GM18867 (cell line): ENCODE measurements around the gene ZG16B.

ENCODE experiments used
- ATAC-seq: cut with Tn5 transposase; IDR thresholded peaks from one replicate; pipeline ENCODE4 v1.9.1; 2021; ENCODE audit warnings: mild to moderate bottlenecking, moderate library complexity; ENCODE audit not compliant: unreplicated experiment

Gene ZG16B

DNA sequence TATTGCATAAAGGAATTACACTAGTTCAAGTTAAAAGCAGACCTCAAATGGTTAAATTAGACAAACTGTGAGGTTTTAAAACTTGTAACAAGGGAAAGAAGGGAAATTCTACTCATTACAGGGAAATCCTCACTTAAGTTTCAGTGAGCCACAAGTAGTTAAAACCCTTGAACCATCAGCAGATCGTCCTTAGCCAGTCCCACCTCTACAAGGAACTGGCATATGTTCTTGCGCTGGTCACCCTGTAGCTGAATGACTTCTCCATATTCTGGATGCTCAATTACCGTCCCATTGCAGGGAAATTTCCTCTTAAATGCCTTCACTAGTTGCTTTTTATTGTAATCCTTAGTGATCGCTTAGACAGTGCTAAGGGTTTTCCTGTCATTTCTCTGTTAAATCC, 7.6 kb upstream of the ZG16B start:
- no peak for ATAC-seq

DNA sequence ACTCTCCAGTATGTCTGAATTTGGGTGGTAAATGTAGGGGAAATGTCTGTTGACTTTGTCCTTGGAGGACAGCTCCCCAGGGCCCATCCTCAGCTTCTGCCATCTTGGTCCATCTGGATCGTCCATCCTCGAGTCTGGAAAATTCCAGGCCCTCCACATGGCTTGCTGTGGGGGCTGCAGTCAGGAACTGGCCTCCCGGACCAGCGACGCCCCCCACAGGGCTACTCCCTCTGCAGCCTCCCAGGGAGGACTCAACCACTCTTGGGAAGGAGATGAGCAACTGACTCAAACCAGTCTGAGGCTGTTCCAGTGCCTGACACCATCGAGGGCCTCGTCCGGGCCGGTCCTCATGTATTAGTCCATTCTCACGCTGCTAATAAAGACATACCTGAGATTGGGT, 5.5 kb upstream of the ZG16B start:
- no peak for ATAC-seq

DNA sequence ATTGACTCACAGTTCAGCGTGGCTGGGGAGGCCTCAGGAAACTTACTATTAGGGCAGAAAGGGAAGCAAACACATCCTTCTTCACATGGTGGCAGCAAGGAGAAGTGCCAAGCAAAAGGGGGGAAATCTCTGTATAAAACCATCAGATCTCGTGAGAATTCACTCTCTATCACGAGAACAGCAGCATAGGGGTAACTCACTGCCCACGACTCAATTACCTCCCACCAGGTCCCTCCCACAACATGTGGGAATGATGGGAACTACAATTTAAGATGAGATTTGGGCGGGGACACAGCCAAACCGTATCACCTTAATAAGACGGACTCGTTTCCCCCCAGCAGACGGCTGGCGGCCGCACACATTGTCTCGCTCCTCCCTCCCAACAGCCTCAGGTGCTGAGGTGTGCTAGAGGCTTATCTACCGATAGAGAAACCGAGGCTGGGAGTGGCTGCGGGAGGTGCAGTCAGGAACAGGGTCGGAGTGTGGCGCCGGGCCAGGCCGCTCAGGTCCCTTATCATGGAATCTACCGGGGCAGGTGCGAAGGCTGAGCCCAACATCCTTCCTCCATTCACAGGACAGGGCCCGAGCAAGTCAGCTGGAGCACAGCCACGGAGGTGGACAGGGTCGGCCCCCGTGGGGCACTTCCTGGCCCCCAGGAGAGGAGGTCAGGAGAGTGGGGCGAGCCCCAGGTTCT, 4.9 kb upstream of the ZG16B start:
- no peak for ATAC-seq

DNA sequence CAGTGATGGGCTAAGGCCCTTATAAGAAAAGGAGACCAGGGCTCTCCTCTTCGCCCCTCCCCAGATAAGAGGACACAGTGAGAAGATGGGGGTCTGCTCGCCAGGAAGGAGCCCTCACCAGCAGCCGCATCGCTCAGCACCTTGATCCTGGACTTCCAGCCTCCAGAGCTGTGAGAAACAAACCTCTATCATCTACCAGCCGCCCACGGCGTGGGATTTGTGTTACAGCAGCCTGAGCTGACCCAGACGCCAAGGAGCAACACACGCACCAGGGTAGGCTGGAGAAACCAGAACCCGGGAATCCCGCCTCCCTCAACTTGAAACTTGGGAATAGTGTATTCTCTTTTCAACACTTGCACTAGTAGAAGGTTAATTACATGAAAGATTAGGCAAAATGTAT, 4.2 kb upstream of the ZG16B start:
- ATAC-seq = no peak

DNA sequence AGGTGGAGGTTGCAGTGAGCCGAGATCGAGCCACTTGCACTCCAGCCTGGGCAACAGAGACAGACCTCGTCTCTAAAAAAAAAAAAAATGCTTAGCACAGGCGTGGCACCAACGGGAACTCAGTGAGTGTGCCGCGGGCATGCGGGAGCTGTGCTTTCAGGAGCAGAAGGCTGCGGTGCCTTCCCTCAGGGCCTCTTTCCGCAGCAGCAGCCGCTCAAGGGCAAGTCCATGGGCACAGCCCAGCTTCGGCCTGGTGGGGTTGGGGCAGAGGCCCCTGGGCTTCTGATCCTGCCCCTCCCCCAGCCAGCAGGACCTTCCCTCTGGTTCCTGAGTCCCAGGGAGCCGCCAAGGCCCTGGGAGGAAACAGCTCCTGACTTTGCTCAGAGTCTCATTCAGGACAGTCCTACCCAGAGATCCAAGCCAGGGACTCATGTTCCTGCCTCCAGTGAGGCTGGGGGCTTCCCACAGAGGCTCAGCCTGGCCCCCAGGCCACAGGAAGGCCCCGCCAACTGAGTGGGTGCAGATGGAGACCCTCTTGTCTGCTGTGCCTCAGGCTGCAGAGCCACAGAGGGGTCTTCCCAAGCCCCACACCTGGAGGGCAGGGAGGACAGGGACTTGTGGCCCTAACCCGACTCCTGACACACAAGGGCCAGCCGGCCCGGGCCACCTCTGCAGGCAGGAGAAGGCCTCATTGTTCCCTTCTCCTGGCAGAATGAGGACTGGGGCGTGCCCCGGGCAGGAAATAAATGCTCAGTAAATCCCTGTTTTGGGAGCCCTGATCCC, 3.3 kb upstream of the ZG16B start:
- no peak for ATAC-seq

DNA sequence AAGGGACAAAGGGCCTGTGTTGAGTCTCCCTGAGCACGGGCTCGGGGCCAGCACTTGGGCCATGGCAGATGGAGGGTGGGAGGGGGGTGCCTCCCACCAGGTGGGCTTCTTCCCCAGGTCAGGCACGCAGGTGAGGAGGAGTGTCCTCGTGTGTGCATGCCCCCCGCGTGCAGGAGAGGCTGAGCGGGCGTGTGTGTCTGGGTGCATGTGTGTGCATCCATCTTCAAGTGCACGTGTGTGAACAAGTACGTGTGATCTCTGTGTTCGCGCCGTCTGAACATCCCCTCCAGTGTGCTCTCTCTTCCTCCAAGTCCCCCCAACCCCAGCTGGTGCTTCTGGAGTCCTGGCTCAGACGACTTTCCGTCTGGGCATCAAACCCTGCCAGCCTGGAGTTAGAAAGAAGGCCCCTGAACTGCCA, 2.7 kb upstream of the ZG16B start:
- no peak for ATAC-seq

DNA sequence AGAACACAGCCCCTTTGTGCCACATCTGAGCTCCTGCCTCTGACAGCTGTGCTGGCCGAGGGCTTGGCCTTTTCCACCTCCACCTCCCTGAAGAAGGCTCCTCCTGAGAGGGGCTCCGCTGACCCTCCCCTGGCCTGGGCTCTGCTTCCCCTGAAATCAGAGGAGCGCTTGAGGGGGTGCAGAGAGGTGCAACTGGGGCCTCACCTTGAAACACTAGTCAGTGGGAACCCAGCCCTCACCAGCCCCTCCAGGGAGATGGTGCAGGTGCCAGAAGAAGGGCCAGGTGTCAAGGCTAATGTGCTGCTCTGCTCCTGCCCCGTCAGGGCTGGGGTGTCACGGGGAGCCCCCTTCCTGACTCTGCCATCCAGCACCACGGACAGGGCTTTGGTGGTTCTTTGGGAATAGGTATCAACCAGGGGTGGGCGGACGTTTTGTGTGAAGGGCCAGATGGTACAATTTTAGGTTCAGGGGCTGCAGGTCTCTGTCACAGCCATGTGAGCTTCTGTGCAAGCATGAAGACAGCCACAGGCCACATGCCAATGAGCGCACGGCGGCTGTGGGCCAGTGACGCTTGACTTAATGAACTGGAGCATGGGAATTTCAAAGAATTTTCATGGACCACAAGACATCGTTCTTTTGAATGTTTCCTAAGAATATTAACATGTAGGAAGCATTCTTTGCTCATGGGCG, 2.1 kb upstream of the ZG16B start:
- ATAC-seq = no peak

DNA sequence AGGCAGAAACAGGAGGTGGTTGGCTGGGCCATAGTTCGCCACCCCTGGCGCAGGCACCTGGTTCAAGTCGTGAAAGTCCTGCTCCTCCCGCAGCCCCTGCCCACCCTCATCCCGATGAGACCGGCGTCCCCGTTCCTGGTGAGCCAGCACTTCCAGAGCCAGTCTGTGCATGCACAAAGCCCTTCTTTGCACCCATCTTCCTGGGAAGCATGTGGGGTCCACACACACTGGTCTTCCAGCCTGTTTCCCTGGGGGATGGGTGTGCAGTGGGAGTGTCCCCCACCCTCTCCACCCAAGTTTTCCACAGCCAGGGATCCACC, 1.6 kb upstream of the ZG16B start:
- ATAC-seq = no peak

DNA sequence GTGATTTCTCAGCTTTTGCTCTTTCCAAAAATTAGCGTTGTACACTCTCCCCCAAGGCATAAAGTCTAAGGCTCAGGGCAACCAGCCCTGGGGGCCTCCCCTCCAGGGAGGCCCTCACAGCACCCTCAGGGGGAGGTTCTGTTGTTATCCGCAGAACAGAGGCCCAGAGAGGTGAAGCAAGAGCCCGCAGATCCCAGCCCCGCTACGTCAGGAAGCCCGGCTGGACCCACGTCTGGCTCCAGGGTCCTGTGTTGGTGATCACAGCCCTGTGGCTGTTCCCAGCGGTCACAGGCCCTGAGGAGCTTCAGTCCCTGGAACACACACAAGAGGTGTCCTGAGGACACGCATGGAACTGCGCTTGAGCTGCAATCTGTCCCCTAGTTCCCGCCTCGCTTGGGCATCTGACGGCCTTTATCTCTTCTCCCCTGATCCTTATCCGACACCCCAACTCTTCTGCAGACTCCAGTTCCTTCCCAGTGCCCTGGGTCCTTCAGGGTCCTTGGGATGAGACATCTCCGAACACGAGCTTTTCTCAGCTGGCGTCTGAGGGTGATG, 1.1 kb upstream of the ZG16B start:
- no peak for ATAC-seq

DNA sequence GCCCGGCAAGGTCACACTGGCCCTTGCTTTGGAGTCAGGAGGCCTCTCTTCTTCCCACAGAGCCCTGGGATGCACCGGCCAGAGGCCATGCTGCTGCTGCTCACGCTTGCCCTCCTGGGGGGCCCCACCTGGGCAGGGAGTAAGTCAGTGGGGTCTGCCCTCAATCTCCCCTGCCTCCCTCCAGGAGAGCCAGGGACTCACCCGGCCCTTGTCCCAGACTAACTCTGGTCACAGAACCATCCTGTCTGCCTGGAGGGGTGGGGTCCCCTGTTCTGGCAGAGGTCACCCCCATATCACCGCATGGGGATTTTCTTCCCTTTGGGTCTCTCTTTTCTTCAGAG, 222 bp downstream of the ZG16B start:
- no peak for ATAC-seq

DNA sequence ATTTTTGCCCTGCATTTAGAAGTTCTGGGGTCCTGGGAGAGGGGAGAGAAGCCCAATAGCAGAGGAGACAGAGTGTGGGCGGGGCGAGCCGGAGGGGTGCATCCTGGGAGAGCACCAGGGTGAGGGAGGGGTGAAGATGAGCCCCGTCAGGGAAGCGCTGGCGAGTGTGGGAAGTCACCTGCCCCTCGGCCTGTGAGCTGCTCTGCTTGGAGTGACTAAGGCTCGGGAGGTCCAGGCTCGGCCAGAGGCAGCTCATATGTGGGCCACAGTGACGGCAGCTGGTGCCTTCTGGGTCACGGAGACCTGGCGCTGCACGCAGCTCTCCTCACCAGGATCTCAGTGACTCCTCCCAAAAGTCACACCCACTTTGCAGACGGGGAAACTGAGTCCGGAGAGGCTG, 1.1 kb downstream of the ZG16B start:
- no peak for ATAC-seq

DNA sequence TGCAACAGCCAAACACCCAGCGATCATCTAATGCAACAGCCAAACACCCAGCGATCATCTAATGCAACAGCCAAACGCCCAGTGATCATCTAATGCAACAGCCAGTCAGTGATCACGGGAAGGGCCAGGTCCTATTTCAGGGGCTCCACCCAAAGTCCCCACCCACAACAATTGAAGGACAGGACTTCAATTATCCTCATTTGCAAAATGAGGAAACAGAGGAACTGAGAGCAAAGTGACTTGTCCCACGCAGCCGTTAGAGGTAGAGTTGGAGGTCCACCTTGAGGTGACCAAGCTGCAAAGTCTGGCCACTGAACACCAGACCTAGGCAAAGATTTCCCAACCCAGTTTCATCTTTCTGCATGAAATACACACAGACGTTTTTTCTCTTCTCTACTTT, 3.7 kb downstream of the ZG16B start:
- no peak for ATAC-seq

DNA sequence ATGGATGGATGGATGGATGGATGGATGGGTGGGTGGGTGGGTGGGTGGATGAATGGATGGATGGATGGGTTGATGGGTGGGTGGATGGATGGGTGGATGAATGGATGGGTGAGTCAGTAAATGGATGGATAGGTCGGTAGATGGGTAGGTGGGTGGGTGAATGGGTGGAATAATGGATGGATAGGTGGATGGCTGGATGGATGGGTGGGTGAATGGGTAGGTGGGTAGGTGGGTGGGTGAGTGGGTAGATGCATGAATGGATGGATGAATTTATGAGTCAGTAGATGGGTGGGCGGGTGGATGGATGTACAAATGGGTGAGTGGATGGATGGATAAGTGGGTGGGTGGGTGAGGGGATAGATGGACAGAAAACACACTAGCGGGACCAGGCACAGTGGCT, 4.9 kb downstream of the ZG16B start:
- ATAC-seq = no peak

DNA sequence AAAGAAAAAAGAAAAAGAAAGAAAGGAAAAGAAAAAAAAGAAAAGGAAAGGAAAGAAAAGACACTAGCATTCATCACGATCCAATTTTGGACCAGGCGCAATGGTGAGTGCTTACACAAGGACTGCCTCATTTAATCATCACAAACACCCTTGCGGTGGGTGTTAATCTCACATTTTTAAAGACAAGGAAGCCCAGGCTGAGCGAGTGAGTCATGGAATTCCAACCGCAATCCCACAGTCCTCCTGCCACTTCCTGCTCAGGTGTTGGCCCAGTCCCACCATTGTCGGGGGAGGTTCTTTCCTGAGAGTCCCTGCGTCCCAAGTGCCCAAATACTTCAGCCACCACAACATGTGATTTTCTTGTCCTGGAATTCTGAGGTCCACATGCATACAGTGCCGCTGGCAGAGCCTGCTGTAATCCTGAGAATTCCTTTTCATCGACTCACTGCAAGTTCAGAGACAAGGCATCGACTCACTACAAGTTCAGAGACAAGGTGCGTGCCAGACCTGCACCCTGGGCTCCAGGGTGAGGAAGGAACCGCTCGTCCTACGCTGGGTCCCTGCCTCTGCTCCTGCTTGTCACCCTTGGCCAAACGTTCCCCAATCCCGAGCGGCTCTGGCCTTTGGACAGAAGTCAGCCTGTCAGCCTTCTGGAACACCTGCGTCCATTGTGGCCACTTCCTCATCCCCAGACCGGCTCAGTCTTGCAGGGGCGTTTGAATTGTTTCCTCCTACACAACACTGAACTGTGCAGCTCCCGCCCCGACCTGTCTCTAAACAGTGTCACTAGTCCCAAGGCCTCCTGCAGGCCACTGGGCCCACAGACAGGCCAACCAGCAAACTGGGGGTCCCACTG, 5.8 kb downstream of the ZG16B start:
- ATAC-seq = no peak

DNA sequence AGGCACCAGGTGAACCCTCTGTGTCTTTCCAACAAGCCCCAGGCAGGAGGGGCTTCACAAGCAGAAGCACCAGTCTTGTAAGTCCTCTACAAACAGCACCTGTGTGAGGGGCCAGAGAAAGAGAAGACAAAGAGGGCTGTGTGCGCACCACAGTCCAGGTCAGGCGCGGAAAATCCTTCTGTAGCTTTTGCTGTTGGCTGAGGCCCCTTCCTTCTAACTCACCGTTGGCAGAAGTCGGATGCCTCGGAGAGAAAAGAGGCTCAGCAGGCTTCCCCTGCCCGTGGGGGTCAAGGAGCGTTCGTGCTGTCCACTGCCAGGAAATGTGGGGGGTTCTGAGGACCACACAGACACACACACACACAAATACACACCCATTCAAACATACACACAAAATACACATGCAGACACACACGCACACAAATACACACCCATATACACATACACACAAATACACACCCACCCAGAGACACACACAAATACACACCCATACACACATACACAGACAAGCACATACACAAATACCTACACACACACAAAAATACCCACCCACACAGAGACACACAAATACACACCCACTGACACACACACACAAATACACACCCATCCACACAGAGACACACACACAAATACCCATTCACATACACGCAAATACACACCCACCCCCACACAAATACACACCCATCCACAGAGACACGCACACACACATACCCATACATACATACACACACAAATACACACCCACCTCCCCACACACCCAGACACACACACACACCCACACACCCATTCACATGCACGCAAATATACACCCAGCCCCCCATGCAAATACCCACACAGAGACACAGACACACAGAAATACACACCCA, 6.8 kb downstream of the ZG16B start:
- no peak for ATAC-seq

DNA sequence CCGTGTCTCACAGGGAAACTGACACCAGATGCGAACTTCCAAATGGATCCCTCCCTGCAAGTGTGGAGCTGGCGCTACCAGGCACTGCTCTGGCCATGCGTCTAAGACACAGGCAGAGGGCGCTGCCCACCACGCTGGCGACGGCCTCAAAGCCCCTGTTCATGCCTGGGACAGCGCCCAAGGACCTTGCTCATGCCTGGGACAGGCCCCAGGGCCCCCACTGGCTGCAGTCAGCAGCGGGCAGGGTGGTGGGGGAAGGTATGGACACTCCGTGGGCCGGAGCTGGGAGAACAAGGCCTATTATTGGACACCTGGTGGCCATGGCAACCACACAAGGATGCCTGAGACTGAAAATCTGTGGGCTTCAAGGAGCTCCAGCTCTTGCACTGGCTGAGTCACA, 8.8 kb downstream of the ZG16B start:
- ATAC-seq = no peak

DNA sequence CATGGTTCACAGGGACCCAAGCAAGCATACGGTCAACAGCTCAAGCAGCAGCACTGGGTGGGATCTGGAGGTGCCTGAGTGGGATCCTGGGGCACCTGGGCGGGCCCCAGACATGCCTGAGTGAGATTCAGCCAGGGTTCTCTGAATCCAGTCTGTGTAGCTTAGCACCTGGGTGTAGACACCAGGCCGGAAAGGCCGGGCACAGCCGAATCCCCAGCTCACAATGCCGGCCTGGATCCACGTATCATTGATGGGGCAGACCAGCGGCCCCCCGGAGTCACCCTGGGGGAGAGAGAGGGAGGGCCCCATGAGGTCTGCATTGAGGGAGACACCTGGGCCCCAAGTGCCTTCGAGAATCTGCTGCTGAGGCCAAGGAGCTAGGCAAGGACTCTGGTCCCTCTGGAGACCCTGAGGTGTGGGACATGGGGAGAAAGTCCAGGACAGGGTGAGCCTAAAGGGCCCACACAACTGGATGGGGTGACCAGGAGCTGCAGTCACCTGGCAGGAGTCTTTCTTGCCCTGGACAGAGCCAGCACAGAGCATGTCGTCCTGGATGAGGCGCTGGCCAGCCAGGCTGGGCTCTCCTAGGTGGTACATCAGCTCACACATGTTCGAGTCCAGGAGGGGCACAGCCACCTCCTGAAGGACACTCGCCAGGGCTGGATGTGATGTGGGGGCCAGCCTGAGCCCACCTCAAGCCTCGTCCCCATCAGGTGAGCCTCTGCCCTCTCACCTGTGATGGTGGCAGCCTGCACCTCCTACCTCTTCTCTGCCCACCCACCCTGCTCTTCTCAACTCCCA, 9.7 kb downstream of the ZG16B start:
- ATAC-seq = no peak

DNA sequence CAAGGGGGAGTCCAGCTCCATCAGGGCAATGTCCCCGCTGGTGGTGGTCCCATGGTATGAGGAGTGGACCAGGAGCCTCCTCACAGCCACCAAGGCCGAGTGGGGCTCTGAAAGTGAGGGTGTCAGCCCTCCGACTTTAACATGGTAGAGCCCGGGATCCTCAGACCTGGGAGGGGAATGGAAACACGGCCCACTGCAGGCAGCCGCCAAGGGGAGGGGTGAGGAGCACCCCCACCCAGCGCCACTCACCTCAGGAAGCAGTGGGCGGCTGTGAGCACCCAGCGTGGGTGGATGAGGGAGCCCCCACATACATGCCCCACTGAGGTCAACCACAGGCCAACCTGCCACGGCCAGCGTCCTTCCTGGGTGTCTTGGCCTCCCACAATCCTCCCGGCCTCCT, 10.8 kb downstream of the ZG16B start:
- no peak for ATAC-seq

DNA sequence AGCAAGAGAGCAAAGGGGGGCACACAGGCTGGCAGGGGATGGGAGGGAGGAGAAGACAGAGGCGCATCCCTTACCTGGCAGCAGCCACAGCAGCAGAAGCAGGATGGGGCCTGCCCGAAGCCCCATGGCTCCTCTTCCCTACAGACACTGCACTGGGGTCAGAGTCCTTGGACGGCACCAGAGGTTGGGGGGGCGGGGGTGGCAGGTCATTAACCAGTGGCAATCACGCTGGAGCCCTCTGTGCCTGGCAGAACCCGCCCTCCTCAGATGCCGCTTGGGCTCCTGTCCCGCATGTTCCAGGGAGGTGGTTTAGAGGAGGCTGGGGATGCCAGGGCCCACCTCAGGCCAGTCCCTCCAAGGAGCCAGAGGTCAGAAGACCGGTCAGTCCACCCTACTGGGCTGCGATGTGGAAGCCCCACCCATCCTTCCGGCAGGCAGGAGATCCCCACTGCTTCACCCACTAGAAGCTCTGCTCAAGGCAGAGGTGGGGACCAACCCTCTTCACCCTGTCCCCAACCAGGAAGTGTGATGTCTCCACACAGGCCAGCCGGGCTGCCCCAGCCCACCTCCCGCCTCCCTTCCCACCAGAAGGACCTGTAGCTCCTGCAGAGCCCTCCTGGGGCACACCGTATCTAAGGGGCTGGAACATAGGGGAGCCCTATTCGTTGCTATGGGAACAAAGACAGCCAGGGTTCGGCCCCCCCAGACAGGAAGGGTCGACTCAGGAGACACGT, 11.7 kb downstream of the ZG16B start:
- no peak for ATAC-seq
